Stimulated activated CD8-positive, alpha-beta memory T cell treated with anti-CD3 and anti-CD28 coated beads, Interleukin-15, amount 100 ng/mL, for 24 hours (primary cell): ENCODE measurements around the gene FAM227B.
"Not testable (repeated sequence)": the region's sequence is repeated elsewhere in the genome, so short reads cannot be mapped to it uniquely, and the experiment has no call there.

ENCODE experiments used
- DNase-seq: peaks from one replicate; pipeline ENCODE4 v3.0.0-alpha.2; 2020; ENCODE audit warnings: low read depth

Gene FAM227B

DNA sequence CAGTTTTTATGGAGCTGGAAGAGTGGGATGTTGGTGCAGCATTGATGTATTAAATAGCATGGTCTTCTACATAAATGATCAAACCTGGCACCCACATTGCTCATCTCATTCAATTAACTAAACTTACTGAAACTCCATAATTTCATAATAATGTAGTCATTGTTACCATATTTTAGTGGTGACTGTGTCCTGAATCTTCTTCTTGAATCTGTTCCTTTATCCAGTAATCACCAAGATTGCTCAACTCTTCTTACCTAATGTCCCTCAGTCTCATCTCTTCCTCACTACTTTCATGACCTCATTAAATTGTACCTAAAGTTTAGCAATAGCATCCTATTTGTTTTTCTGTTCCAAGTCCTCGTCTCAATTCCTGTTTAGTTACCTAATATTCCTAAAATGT is 127.8 kb downstream of the FAM227B start:
- no peak for DNase-seq

DNA sequence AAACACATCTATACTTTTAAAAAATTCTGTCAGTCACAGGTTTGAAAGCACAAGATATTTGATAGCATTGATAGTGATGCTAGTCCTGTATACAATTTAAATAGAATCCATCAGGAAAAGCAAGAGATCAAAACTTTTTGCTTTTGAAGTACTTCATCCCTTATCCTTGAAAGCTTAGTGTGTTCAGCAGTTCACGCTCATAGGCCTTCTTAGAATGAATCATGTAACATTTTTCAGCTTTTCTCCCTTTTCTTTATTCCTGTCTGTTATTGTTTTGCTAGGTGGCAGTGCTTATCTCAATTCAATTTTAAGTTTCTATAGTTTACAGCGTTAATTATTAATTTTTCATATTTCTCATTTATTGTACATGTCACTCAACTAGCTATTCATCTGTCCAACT is 128.5 kb downstream of the FAM227B start:
- DNase-seq = no peak

DNA sequence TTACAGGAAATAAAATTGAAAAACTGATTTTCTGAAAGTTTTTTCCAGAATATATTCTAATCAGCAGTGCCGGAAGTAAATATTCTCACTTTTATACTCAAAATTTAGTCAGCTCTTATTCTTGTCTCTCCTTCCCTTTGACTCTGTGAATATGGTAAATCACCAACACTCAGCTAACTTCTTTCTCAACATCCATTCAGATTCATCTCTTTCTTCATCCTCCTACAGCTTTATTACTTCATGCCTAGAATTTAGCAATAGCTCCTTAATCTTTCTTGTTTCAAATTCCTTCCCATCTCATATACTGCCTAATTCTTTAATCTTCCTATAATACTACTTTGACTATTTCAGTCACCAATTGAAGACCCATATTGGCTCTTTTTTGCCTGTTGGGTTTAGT is 129.7 kb downstream of the FAM227B start:
- no peak for DNase-seq

DNA sequence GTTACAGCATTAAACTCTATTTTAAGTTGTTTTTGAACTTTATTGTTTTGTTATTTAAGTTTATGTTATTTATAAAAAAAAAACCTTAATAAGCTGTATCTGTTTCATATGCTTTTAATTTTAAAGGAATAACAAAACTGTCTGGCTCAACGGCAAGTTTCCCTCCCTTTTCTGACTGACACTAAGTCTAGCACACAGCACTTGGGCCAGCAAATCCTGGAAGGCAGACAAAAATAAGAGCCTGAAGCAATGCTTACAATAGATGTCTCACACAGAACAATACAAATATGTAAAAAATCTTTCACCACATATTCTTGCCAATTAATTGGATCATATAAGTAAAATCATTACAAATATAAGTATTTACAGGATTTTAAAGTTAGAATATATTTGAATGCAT is 135.2 kb downstream of the FAM227B start:
- not testable (repeated sequence) for DNase-seq

DNA sequence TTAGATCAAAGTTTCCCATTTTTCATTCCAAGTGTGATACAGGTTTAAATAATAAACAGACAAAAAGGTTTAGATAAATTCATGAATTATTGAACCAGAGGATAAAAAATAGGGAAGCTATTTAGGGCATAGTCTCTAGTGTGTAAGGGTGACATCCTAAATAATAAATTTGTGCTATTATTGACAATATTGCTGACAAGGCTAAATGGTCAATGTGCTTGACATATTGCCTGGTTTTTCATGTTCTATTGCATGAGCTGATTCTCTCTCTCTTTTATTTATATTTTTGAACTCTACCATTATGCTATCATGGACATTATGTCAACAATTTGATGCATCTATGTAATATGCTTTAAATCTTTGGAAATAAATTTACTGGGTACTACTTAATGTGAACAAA is 141.6 kb downstream of the FAM227B start:
- not testable (repeated sequence) for DNase-seq

DNA sequence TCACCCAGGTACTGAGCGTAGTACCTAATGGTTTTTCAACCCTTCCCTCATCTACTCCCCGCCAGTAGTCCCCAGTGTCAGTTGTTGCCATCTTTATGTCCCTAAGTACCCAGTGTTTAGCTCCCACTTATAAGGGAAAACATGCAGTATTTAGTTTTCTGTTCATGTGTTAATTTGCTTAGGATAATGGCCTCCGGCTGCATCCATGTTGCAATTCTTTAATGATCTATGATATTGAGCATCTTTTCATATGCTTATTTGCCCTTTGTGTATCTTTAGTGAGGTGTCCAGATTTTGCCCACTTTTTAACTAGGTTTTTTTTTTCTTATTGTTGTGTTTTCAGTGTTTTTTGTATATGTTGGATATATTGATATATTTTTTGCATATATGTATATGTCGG is 142.6 kb downstream of the FAM227B start:
- not testable (repeated sequence) for DNase-seq

DNA sequence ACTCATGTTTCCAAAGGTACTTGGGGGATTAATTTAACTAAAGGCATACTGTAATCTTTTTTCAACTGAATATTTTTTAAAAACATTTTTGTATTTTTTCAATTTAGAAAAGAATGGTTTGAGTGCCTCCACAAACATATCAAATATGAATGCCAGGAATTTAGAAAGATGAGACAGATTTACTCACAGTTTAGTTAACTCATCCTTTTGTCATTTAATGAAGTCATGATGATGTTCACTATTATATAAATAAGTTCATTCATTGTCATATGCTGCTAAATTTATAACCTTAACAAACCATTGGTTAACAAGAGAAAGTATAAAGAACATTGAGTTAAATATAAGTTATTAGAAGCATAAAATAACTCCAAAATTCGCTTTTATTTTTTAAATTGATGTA is 147.6 kb downstream of the FAM227B start:
- no peak for DNase-seq

DNA sequence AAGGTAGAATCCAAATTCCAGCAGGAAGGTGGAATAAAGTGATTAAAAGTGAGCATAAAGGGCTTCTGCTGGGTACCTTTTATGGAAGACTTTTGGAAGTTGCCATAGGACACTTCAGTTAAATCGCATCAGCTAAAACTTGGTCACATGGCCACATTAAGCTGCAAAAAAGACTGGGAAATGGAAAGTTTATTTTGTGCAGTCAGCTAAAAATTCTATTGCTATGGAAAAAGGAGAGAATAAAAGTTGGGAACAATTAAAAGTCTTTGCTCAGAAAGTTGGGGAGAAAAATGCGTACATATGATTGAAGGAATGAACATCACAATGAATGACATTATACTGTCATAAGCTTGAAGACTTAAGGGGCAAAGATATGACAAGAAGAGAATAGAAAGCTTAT is 148.3 kb downstream of the FAM227B start:
- DNase-seq = no peak

DNA sequence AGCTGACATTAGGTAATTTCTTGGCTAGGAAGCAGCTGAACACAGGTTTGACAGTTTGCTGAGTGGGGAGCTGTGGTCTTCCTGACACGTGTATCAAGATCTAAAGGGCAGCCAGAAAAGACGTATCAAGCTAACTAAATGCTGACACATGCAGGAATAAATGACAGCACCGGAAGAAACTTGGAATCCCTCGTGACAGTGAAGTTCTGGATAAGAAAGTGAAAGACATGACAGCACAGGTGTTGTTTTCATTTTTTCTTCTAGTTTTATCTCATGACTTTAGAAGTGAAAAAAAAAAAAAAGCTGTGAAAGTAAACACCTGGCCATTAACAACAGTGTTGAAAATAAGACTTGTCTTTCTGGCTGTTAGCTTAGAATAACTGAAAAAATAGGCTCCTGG is 148.9 kb downstream of the FAM227B start:
- no peak for DNase-seq

DNA sequence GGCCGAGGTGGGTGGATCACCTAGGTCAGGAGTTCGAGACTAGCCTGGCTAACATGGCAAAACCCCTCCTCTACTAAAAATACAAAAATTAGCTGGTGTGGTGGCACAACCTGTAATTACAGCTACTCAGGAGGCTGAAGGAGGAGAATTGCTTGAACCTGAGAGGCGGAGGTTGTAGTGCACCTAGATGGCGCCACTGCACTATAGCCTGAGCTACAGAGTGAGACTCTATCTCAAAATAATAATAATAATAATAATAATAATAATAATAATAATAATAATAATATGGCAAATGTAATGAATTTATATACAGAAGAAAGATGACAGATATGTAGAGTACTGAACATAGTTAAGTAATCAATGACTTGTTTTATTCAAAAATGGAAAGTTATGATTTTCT is 149.4 kb downstream of the FAM227B start:
- DNase-seq = not testable (repeated sequence)

DNA sequence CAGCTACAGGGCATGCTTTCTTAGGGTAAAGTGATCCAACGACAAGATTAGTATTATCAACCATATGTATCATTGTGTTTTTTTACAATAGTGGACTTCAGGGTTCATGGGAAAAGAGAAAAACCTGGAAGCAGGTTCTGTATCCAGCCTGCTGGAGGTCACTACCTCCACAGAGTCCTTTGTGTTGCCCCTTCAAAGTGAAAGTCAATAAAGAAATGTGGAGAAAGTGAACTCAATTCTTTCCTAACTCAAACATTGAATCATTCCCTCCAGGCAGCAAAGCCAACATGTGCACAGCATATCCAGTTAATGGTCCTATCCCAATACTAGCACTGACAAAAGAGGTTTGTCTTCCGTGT is 152.2 kb downstream of the FAM227B start:
- DNase-seq = no peak

DNA sequence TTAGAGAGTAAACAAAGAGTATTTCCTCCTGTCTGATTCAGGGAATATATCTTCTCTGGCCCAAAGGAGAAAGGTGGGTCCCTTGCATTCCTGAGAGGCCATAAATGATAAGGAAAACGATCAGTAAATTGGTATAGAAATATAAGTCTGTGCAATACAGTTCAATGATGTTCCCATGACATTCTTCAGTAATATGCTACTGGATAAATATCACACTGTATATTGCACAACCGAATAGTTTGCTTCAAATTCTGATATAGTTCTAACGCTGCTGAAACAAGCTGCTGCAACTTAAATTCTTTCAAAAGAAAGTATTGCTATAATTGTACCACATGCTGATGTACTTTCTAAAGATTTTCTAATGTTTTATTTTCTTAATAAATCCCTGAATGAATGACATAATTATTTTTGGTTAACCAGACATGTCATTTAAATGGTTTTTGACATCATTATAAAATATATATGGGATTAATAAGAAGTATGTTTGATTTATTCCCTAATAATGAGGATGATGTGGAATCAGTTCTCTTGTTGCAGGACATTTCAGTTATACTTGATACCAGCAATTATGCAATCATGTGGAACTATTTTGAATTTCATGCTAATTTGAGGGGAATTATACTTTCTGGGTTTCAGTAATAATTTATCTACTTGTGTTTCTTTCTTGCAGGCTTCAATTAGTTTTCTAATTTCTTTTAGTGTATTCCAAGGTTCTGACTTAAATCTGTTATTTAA is 152.7 kb downstream of the FAM227B start:
- DNase-seq = no peak

DNA sequence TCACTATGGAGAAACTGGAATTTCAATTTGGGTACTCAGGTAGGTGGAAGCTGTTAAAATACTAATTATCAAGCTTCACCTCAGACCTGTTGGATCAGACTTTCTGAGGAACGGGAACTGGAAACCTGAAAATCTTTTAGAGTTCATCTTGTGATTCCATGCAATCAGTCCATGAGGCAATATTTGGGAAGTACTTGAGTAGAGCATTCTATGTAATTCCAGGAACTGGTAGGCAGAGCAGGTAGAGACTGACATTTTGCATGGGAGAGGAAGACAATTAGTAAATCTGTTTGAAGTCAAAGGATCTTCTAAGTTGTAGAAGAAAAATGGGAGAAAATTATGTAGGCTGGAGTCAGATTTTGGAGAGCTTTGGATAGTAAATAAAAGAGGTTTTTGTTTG is 154.5 kb downstream of the FAM227B start:
- no peak for DNase-seq

DNA sequence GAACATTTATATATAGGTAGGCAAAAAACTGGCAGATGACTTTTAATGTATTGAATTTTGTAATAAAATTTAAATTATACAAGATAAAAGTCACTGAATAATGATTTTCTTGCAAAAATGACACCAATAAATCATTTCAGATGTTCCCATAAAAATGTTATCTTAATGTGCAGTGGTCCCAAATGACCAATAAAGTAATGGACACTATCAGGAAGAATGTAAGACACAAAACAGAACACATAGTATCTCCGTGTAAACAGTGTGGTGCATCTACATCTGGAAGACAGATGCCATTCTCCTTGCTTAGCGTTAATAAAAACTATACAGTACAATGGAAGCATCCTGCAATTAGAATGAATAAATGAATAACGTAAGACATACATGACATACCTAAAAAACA is 156.1 kb downstream of the FAM227B start:
- DNase-seq = no peak

DNA sequence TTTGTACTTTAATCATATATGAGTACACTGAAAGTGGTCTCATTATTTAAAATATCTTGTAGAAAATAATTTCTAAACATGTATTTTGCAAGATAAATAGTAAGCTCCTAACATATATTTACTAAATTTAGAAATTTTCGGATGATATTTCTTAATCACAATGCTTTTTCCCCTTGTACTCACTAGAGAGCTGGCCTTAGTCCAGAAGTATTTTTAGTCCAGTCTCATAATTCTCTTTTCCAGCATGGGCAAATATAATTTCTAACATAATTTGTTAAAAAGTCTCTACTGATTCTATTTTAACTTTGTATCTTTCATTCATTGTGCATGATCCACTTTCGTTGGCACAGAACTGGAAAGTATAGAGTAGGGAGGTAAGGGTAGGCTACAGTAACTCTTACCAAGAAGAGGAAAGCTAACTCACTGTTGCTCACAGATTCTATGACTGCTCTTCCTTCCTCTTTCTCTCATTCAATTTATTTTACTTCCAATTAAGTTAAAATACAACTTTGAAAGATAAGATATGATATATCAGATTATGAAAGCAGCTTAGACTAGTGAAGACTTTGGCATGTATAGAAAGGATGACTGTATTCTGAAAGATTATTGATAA is 158.3 kb downstream of the FAM227B start:
- DNase-seq = no peak

DNA sequence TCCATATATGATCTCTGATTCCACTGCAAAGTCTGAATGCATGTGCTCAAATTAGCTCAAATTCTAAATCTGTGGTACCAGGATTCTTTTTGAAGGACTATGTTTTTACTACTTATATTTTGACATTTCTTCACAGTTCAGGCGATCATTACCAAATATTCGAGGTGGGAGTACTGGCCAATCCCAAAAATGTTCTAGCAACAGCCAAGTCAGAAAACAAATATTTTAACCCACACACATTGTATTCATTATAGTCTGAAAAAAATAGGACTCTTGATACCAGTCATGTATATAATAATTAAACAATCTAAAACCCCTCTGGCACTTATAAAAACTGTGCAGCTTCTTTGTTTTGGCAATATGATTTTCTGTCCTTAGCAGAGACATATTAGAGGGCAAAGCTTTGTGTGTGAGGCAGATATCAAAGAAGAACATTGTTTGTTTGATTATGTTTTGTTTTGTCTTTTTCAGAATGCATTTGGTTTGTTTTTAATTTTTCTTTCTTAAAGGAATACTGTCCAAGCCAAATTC is 160.1 kb downstream of the FAM227B start:
- DNase-seq = no peak

DNA sequence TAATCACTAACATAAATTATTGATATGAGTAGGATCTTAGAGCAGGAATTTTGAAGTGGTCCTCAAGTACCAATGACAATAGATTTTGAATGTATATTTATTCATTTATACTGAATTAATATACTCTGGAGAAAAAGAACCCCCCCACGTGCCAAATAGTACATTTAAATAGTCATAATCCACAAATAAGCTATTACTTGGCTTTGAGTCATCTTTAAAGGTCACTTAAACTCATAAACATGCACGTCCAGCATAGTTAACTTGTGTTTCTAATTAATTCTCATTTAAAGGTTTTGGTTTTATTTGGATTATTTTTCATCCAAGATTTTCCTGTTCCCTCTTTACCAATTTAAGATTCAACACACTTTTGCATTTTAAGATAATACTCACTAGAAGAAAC is 162.5 kb downstream of the FAM227B start:
- no peak for DNase-seq

DNA sequence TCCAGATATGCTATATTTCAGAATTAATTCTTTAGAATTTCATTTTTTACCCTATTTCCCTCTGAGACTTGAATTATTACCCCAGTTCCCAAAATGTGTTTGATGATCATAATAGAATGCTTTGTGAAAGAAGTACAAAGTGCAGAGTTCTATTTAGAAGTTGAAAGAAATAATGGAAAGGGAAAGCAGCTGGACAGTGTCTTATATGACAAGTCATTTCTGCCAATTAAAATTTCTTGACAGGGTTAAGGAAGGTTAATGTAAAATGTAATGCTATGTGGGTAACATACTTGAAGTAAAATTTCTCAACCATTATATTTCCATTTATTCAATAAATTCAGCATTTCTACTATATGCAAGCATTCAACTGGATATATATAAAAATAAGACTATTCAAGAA is 164.5 kb downstream of the FAM227B start:
- DNase-seq = no peak

DNA sequence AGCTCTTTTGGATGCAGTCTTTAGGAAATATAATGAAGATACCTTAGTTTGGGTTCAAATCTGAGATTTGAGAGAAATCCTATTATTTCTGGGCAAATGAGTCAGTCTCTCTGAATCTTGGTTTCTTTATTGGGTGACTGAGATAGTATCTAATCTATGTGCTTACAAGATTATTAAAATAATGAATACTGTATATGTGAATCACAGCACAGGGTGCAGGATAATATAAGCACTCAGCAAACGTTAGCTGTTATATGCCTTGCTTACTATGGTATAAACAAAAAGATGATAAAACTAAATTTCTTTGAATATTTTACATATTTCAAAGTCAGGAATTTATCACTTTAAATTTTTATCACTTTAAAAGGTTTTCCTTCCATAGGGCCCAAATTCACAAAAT is 168.0 kb downstream of the FAM227B start:
- DNase-seq = no peak

DNA sequence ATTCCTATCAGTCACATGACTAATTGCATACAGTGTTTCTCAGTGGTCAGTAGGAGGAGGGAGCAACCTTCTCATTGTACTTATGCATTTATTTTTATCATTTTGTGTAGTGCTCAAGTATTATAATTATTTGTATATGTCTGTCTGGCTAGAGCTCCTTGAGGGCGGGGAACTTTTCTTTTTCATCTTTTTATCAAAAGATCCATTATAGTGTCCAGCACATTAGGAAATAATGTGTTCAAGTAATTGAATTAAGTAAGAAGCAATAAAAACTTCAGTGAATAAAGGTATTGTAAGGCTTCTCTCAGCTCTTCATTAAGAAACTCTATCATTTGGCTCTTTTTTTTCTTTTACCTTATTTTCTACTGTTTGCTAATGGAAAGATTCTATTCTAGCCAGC is 178.8 kb downstream of the FAM227B start:
- DNase-seq = no peak

DNA sequence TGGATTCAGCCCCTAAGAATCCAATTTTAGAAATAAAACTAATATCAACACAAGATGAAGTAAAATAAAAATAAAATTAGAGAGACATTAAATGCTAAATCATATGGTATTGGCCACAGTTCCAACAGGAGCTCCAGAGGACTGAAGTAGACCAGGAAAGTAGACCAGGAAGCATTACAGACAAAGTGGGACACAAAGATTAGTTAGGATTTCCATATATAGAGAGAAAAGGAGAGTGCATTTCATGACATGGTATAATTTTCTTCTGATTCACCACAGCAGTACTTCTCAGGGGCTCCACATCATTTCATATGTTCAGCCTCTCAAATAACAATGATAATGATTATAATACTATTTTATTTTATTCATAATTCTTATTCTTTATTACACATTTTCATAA is 179.3 kb downstream of the FAM227B start:
- DNase-seq = no peak

DNA sequence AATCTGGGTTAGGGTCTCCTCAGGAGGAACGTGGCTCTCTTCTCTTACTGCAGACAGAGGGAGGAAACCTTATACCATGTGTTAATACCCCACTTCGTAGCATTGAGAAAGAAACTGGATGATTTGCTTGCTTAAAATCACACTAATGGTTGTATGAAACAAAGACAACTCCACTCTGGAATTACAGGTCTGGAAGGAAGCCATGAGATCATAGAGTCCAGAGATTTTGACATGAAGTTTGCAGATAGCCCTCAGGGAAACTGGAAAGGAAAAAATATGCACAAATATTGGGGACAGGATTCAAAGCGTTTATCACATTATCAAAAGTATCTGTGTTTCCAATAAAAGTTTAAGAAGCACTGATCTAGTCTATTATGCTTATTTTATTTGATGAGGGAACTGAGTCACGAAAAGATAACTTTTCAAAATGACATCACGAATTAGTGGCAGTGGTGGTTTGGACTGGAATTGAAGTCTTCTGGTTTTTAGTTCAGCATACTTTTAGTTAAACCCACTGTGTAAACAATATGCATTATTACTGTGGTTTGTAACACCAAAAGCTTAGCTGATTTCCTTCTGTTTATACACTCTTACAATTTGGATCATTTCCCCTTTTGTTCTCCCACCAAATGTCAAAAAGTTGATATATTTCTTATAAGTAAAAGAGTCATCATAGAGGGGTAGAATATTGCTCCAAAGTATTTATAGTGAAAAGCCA is 180.8 kb downstream of the FAM227B start:
- DNase-seq = no peak

DNA sequence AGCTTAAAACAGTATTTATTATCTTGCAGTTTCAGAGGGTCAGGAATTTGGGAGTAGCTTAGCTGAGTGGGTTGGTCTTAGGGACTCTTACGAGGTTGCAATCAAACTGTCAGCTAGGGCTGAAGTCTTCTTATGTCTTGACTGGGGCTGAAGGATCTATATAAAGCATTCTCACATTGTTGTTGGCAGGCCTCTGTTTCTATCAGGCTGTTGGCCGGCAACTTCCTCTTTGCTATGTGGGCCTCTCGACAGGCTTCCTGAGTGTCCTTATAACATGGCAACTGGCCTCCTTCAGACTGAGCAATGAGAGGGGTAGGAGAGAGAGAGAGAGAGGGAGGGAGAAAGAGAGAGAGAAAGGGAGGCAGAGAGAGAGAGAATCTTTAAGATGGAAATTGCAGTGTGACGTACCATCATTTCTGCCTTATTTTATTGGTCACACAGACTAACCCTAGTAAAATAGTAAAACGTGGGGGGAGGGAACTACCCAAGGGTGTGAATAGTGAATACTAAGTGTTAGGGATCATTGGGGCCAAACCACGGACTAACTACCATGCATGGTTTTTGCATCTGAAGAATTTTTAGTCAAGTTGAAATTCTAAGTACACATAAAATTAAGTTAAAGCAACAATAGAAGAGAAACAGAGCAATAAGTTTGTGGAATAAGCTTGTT is 181.5 kb downstream of the FAM227B start:
- DNase-seq = no peak
